HG03103 (cell line): ENCODE data around the gene VTN.

Experiments used
- ATAC-seq: cut with Tn5 transposase; IDR thresholded peaks from one replicate; pipeline ENCODE4 v1.9.1; 2021; ENCODE audit warnings: low read depth; ENCODE audit not compliant: unreplicated experiment

Gene VTN

DNA sequence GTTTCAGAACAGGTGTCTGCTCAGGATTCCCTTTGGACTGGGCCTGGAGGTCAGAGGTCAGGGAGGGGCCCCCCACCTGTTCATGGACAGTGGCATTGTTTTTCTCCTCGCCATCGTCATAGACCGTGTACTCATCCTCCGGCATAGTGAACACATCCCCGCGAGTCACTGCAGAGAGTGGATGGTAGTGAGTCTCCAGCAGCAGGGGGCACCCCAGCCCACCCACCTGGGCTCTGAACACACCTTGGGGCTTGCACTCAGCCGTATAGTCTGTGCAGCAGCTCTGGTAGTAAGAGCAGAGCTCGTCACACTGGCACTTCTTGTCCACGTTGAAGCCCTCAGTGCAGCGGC, 448 bp downstream of the VTN start:
- ATAC-seq: no peak

DNA sequence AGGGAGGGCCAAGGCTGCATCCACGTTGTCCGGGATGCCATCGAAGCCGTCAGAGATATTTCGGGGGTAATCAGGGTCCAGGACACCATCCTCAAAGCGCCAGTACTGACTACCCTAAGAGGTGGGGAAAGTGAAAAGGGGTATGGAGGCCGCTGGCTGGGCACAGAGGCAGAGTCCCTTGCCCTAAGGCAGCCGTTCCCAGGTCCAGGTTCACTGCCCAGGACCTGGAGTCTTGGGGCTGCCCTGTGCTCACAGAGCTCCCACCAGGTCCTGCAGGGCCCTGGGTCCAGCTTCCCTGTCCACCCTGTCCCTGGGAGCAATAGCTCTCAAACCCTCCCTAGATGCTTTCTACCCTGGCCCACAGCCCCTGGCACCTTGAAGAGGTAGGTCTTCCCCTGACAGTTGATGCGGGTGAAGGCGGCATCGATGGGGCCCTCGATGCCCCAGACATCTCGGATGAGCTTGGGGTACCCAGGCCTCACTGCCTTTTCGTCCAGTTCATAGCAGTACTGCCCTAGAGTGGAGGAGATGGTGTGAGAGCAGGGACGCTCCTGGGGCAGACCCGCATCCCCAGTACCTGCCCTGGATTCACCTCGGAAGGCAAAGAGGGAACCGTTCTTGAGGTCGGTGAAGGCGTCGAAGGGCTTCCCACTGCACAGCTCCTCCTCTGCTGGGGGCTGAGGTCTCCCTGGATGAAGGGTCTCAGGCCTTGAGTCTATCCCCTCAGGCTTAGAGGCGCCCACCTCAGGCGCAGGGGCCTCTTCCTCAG, 1.0 kb downstream of the VTN start:
- no peak for ATAC-seq

- no peak for ATAC-seq
Observed at GRCh38 chr17:28368306-28368831, 1.7 kb downstream of the VTN start.

GRCh38 chr17:28367641-28368305, 2.3 kb downstream of the VTN start:
- ATAC-seq: no peak

GRCh38 chr17:28366605-28367004, 3.5 kb downstream of the VTN start:
- no peak for ATAC-seq

GRCh38 chr17:28365487-28365886, 4.6 kb downstream of the VTN start:
- no peak for ATAC-seq

DNA sequence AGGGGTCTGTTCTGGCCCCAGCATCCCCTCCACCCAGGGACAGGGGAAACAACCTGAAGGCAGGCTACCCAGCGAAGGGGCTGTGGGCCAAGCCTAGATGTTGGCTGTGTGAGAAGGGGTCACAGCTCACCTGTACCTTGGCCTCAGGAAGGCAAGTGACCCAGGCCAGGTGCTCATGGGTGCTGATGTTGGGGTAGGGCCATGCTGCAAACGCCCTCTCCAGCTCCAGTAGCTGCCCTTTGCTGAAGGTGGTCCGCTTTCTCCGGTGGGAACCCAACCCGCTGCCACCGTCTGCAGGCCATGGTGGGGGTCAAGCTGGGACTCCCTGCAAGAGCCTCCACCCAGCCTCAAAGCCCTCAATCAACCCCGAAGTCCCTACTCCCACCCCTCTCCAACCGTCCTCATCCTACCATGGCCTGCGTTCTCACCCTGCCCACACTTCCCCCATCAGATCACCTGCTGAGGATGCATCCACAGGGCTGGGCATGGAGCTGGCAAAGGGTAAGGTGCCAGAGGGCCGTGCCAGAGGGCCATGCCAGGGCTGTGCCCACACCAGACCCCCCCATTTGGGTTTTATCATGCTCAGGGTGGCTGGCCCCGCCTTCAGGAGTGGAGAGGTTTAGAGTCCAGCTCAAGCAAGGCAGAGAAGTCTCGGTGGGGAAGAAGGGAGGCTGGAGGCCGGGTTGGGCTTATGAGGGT, 5.3 kb downstream of the VTN start, which contains the start of gene SEBOX:
Gene SEBOX, minus strand, starts transcription at position 535 of the 699 bp plus-strand sequence. Its CDS starts 48 bp downstream, at position 487.
- no peak for ATAC-seq

GRCh38 chr17:28363776-28364650, 6.1 kb downstream of the VTN start:
- ATAC-seq: no peak

GRCh38 chr17:28363186-28363585, 6.9 kb downstream of the VTN start:
- no peak for ATAC-seq

DNA sequence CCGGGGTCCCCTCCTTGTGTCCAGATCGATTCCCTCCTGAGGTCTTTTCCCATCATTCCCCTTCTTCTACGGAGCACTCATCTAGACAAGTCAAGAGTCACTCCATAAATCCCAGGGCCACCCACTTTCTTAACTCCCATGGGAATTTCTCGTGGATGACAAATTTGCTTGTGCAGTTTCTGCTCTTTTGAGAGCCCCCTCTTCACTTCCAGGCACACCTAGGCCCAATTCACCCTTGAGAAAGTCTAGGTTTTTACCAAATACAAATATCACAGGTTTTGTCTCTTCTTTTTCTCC, 12.3 kb downstream of the VTN start:
- ATAC-seq: no peak

GRCh38 chr17:28357061-28357900, 12.8 kb downstream of the VTN start, which contains the start of gene POLDIP2:
POLDIP2 (minus strand) TSS chr17:28357527; CDS start chr17:28357448, 79 bp downstream.
- ATAC-seq: peak; percentile 93

- ATAC-seq: no peak
Observed at GRCh38 chr17:28350271-28350670, 19.8 kb downstream of the VTN start.

GRCh38 chr17:28348979-28349378, 21.1 kb downstream of the VTN start:
- ATAC-seq: no peak

GRCh38 chr17:28347261-28347891, 22.7 kb downstream of the VTN start:
- ATAC-seq: no peak

- no peak for ATAC-seq
Observed at GRCh38 chr17:28346746-28347246, 23.3 kb downstream of the VTN start.

DNA sequence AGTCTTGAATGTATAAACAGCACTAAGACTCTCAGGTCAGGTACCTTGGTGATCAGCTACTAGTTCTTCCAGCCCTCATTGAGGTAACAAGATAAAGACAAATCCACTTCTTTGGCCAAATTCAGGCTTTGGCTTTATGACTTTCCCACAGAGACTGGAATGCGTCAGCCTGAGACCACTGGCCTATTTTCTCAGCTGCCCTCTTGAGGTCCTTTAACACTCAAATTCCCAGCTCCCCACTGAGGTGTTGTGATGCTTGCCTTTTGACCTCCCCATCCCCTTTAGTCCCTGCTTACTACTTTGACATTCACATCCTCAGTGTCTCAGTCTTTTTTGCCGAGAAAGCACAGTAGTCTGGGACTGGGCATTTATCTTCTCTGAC, 23.9 kb downstream of the VTN start:
- ATAC-seq: no peak

DNA sequence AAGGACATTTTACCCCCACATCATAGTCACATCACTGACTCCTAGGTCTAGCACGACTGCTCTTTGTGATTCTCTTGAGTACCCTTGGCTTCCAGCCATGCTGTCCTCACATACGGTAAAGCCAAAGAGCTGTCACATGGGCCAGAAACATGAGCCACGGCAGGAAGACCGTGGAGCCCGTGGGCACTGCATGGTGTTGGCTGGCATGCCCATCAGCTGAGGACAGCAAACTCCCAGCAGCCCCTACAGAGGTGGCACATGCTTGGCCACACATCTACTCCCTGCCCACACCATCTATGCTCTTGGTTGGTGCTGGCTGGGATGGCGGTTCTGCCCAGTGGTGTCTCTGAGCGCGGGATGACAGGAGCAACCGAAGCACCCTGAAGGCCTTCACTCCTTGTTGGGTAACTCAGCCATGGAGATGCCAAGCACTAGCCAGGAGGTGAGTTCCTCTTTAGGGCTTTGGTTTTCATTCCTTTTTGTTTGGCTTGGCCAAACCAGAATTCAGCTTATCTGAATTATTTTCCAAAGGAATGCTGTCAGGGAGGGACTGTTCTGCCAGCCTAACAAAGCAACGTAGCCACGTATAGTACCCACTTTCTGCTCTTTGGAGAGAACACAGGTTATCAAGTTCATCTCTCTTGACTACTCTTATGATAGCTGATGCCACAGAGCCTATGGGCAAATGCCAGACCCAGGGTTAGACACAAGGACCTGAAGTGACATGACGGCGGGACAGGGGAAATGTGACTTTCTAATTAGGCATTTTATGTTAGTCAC, 24.5 kb downstream of the VTN start:
- ATAC-seq: no peak

GRCh38 chr17:28344435-28344901, 25.6 kb downstream of the VTN start:
- ATAC-seq: no peak
